HPDE6-E6E7 (cell line): ENCODE results near the gene PPARD.
"Not testable (repeated sequence)": the region's sequence is repeated elsewhere in the genome, so short reads cannot be mapped to it uniquely, and the experiment has no call there.

Source experiments
- DNase-seq: peaks from one replicate; pipeline ENCODE4 v3.0.0; 2011; ENCODE audit warnings: missing footprints; ENCODE audit errors: extremely low spot score

PPARD gene

DNA sequence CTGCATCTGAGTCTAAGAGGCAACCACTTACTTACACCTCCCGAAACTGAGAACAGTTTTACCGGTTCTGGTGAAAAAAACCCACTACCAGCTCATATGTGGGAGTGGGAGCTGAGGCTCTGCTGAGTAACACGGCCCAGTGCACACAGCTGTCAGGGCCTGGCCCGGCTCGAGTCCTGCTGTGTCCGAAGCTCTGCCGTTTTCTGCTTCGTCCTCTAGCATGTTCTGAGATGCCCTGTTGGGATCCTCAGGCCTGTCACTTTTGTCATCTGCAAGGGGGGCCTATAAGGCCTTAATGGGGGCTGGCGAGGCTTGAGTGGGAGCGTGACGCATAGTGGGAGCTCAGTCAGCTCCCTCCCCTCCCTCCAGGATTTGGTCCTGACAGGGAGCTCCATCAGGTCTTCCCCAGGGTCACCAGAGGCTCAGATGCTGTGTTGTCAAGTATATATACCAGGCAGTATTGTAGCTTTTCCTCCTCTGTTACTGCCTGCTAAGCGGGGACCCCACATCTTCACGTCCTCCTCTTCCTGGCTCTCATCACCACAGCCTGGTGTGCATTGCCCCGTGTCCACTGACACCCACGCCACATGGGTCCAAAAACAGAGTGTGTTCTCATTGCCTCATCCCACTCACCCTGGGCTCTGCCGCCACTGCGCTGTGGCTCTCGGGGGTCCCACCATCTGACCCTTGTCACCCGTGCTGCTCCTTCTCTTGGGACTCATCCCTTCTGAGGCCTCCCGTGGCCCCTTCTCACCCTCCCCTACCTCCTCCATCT is 64.5 kb downstream of the PPARD start:
- no peak for DNase-seq

DNA sequence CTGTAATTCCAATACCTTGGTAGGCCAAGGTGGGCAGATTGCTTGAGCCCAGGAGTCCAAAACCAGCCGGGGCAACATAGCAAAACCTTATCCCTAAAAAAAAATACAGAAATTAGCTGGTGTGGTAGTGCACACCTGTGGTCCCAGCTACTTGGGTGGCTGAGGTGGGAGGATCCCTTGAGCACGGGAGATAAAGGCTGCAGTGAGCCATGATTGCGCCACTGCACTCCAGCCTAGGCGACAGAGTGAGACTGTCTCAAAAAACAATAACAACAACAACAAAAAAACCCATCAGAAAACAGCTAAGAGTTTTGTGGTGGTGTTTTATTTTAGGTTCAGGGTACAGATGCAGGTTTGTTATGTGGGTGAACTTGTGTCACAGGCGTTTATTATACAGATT is 66.9 kb downstream of the PPARD start:
- no peak for DNase-seq

DNA sequence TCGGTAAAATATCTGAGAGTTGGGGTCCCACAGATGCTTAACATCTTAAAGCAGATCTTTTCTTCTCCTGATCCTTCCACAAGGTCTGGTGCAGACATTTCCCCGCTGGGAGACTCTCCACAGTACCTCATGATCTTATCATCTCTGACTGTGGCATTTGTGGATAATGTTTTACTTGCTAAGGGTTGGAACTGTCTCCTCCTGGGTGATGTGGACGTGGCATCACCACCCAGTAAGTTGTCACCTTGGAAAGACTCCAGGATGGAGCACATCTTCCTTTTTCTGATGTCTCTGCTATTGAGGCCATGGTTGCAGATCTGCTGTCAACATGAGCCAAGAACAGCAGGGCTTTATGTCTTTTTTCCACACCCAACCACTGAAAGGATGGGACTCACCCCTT is 67.8 kb downstream of the PPARD start:
- no peak for DNase-seq

DNA sequence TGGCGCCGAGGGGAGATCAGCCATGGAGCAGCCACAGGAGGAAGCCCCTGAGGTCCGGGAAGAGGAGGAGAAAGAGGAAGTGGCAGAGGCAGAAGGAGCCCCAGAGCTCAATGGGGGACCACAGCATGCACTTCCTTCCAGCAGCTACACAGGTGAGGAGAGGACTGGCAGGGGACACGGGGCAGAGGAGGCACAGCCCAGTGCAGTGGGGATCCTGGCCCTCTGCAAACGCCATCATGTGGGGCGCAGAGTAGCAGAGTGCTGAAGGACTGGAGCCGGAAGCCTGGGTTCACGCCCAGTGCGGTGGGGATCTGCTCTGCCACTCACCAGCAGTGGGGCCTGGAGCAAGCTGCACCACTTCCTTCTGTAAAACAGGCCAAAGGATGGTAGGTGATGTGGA is 68.7 kb downstream of the PPARD start:
- DNase-seq = no peak

DNA sequence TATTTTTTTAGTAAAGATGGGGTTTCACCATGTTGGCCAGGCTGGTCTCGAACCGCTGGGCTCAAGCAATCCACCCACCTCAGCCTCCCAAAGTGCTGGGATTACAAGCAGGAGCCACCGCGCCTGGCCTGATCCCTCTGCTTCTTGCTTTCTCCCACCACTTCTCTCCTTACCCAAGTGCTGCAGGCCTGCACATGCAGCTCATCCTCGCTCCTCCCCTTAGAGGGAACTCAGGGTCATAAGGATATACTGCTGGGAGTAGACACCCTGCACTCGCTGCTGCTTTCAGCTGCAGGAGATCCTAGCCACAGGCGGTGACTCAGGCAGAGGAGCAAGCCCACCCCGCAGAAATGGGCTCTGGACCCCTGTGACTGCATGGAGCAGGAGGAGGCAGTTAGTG is 69.7 kb downstream of the PPARD start:
- DNase-seq = no peak

DNA sequence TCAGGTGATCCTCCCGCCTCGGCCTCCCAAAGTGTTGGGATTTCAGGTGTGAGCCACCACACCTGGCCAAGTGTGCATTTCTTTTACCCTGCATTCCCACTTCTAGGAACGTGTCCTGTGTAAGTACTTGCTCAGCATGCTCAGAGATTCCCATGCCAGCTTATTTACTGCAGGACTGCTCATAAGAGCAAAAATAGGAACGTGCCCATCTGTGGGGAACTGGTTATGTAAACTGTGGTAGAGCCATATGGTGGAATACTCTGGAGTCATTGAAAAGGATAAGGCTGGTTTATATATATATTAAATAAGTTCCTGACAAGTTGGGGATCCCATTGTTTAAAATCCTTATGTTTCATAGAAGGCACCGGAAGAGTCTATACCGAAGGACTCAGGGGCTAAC is 71.6 kb downstream of the PPARD start:
- no peak for DNase-seq

DNA sequence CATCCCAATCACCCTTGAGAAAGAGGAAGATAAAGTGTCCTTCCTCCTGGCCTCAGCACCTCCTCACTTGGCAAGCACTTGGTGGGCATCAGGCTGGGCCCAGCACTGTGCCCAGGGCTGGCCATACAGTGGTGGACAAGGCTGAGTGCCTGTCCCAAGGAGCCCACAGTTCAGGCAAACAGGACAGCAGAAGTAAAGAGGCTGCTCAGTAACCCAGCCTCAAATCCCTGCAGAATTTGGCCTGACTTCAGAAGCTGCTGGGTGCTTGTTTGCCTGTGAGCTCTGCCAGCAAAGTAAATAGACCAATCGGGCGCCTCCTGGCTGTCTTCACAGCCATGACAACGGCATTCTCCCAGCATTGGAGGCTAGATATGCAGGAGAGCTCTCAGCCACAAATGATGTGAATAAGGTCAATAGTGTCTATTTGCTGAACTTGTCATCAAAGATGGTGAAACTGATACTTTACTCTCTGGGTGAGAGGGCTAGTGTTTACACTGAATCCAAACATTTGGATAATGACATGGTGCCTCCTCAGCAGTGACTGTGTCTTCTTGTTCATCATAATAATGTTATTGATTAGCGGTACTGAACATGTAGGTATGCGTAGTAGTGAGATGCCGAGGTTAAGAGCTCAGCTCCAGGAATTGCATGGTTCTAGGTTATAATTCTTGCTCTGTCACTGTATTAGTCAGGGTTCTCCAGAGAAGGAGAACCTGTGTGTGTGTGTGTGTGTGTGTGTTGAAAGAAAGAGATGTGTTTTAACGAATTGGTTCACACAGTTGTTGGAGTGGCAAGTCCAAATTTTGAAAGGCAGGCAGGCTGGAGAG is 72.9 kb downstream of the PPARD start:
- peak; percentile 37 for DNase-seq

DNA sequence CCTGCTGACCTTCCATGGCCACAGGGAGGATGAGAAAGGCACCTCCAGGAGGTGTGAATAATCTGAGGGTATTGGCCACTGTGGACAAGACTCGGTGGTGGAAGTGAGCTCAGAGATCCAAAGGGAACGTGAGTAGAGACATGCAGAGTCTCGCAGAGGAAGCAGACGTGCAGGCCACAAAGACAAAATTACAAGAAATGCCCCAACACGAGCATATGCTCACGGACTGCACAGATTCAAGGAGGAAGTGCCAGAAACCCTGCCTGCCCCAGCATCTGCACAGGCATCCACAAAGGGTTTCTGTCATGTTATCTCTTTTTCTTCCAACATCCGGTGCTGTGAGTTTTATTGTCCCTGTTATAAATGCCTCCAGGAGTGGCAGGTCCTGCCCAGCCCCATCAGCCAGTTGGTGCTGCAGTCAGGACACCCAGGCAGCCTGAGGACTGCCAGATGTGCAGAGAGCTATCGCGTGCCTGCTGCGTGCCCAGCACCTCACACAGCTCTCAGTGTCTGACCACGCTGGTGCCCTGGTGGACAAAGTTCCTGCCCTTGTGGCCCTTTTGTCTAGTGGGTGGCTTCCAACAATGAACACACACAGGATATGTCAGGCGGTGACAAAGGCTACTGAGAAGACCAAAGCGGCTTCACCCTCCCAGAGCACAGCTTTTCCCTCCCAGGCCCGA is 75.8 kb downstream of the PPARD start:
- DNase-seq = no peak

DNA sequence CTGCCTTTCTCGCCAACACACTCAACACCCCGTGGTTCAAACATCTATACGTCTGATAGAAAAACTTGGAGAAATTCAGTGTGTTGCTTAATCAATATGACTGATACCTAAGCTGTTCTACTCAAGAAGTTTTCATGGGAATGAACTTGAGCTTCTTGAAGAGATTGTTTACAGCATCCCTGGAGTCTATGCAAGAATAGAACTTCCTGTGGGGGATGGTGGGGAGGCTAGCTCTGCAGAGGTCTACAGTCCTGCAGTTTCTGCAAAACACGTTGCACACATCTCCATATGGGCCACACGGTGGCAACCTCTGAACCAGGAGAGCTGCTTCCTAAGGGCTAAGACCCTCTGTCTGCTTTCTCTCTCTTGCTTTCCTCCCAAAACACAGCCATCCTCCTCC is 77.1 kb downstream of the PPARD start:
- DNase-seq = no peak

DNA sequence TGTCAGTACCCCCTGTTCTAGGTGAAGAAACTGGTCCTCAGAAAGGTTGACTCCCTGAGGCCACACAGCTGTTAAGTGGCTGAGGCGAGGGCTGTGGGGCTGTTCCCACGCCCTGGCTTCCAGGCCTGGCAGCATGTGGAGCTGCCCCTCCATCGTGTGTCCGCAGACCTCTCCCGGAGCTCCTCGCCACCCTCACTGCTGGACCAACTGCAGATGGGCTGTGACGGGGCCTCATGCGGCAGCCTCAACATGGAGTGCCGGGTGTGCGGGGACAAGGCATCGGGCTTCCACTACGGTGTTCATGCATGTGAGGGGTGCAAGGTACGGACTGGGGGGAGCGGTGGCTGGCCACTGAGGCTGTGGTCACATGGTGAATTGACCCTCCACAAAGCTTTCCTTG is 77.6 kb downstream of the PPARD start:
- DNase-seq = no peak

DNA sequence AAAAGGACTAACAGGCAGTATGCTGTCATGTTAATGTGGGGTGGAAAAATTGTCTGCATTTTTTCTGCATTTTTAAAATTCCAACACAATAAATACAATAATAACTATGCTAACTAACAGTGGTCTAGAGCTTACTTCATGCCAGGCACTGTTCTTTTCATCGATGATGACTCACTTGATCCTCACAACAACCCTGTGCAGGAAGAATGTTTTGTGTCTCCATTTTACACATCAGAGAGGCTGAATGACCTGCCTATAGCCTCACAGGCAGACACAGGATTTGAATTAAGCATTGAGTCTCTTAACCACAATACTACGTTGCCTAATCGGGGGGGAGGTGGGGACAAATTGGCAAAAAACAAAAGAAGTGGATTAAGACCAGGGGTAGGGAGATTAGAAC is 82.9 kb downstream of the PPARD start:
- peak; percentile 48 for DNase-seq

DNA sequence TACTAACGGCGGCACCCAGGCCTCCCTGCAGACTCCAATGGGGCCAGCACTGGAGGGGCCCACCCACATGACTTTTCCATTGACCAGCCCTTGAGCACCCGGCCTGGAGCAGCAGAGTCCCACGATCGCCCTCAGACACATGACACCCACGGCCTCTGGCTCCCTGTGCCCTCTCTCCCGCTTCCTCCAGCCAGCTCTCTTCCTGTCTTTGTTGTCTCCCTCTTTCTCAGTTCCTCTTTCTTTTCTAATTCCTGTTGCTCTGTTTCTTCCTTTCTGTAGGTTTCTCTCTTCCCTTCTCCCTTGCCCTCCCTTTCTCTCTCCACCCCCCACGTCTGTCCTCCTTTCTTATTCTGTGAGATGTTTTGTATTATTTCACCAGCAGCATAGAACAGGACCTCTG is 83.7 kb downstream of the PPARD start:
- no peak for DNase-seq

DNA sequence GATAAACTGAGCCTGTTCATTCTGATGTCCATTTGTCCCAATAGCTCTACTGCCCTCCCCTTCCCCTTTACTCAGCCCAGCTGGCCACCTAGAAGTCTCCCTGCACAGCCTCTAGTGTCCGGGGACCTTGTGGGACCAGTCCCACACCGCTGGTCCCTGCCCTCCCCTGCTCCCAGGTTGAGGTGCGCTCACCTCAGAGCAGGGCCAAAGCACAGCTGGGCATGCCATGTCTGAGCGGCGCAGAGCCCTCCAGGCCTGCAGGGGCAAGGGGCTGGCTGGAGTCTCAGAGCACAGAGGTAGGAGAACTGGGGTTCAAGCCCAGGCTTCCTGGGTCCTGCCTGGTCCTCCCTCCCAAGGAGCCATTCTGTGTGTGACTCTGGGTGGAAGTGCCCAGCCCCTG is 85.1 kb downstream of the PPARD start:
- no peak for DNase-seq

DNA sequence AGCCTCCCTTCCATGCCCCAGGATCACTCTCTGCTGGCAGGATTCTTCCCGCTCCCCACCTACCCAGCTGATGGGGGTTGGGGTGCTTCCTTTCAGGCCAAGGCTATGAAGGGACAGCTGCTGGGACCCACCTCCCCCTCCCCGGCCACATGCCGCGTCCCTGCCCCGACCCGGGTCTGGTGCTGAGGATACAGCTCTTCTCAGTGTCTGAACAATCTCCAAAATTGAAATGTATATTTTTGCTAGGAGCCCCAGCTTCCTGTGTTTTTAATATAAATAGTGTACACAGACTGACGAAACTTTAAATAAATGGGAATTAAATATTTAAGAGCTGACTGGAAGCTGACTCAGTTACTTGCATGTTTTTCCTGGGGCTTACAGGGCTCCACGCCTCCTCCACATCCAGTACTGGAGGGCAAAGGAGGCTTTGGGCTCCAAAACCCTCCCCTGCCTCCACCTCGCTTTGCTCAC is 85.5 kb downstream of the PPARD start:
- peak; percentile 33 for DNase-seq

DNA sequence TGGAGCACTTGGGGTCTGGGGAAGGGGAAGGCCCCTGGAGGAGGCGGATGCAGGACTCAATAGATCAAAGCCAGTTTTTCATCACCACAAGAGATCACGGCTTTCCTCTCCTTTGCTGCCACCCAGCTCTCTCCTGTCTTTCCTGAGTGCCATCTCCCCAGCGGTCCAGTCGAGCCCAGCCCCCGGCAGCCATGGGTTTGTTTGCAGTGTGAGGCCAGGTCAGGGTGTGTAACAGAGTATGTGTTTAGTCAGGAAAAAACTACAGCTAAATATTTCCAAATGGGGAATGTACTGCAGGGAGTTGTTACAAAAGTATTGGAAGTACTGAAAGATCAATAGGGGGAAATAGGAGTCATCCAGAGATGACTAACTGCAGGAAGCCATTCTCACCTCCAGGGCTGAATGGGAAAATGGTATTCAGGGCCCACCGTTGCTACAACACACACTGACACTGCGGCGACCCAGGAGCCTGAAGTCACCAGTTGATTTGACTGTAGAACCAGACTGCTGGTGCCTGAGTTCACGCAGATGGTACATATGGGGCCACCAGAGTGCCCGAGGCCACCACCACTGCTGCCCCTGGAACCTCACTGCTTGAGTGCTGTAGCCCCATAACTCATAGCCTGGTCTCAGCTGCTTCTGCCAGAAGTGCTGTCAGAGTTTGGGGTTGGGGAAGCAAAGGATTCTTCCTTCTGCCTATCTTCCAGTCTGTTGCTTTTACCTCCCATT is 86.2 kb downstream of the PPARD start:
- DNase-seq = no peak

DNA sequence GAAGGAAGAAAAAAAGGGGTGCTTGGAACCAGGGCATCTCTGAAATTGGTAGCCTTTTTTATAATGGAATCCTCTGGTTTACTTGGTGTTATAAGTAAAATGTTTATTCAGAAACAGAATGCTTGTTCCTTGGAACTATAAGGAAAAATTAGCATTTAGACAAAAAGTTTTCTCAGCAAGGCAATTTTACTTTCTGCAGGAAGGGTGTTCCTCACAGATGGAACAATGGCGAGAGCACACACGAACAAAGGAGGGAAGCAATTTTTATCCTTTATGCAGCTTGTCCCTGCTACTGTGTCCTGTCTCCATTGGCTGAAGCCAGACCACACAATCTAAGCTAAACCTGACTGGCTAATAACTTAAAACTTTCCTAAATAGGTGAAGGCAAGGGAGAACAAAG is 87.1 kb downstream of the PPARD start:
- no peak for DNase-seq

DNA sequence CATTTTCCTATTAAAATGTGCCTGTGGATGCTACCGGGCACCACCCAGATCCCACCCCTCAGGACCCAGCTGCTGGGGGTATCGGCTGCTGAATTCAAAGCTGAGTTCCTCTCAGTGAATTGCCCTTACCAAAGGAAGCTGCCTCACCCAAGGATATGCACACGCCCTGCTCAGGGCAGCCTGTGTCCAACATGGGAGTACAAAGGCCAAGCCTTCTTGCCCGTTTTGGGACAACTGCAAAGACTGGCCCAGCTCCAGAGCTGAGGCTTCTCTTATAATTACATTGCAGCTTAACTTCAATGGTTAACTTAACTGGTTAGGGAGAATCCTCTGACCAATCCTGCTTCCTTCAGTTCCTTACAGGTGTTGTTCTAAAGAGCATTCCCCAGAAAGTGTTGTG is 89.9 kb downstream of the PPARD start:
- DNase-seq = no peak

DNA sequence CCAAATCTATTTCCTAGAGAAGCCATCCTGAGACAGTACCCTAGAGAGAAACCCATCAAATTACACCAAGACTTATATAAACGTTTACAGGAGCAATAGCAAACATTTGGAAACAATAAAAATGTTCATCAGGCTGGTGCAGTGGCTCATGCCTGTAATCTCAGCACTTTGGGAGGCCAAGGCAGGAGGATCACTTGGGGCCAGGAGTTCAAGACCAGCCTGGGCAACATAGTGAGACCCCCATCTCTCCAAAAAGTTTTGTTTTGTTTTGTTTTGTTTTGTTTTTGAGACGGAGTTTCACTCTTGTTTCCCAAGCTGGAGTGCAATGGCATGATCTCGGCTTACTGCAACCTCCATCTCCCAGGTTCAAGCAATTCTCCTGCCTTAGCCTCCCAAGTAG is 90.3 kb downstream of the PPARD start:
- DNase-seq = not testable (repeated sequence)

DNA sequence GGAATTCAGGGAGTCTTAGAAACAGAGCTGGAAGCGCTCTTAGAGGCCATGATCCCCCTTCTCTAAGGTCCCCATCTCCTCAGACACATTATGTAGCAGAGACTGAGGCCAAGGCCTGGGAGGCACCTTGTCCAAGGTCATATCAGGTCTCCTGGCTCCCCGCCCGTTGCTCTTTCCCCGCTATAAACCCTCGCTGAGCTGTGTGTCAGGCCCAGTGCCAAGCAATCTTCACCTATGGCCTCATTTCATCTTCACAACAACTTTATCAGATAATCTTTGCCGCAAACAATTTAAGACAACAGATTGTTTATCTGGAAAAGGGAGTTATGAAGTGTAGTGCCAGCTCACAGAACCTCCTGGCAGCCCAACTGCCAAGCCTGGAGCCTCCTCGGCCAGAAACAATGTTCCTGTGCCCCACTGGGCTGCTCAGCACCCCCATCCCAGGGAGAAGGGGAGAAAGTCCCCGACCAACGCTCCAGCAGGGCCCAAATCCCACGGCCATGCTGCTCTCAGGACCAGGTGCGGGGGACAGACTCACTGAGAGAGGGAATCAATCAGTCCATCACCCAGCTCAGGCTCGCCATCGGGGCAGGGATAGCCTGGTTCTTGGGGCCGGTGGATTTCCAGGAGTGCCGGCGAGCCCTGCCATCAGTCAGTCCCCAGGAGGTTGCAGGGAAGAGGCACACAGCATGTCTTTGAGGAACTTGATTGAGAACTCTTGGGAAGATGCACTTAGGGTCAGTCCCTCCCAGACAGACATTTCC is 92.9 kb downstream of the PPARD start:
- DNase-seq = no peak

DNA sequence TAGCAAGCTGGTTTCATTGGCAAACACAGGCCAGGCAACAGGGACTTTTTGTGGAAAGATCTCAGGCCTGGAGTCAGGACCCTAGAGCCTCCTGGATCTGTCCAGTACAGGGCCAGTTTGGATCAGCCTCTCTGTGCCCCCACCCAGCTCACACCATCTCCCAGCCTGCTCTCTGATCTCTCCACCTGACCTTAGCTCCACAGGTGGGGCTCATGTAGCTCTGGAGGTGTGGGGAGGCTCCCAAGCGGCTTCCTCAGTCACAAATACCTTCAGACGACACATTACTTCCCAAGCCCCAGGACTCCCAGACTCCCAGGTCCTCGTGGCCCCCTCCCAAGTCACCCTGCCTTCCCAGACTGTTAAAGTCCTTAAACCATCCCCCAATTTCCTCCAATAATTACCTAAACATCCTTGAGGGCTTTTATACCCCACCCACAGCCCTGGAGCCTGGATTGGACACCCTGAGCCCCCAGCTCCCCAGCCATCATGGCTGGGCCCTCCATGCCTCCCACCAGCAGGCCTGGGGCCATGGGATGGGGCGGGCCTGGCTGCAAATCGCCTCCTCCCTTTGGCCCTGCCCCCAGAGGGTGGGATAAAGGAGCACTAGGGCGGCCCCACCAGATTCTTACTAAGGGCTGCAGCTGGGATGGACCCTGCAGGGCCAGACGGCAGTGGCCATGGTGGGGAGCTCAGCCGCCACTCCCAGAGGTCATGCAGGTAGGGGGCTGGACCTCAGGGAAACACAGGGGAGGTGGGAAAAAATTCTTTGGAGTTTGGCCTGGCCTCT is 93.9 kb downstream of the PPARD start:
- no peak for DNase-seq
